GM18873 (cell line): ENCODE results near the gene LMCD1.
A peak's percentile ranks its signal among the peaks of the same experiment; 100 is the strongest.

Source experiments
- ATAC-seq: cut with Tn5 transposase; IDR thresholded peaks from one replicate; pipeline ENCODE4 v1.9.1; 2021; ENCODE audit warnings: mild to moderate bottlenecking, moderate library complexity, moderate number of reproducible peaks; ENCODE audit not compliant: unreplicated experiment, low FRiP score

LMCD1 gene

DNA sequence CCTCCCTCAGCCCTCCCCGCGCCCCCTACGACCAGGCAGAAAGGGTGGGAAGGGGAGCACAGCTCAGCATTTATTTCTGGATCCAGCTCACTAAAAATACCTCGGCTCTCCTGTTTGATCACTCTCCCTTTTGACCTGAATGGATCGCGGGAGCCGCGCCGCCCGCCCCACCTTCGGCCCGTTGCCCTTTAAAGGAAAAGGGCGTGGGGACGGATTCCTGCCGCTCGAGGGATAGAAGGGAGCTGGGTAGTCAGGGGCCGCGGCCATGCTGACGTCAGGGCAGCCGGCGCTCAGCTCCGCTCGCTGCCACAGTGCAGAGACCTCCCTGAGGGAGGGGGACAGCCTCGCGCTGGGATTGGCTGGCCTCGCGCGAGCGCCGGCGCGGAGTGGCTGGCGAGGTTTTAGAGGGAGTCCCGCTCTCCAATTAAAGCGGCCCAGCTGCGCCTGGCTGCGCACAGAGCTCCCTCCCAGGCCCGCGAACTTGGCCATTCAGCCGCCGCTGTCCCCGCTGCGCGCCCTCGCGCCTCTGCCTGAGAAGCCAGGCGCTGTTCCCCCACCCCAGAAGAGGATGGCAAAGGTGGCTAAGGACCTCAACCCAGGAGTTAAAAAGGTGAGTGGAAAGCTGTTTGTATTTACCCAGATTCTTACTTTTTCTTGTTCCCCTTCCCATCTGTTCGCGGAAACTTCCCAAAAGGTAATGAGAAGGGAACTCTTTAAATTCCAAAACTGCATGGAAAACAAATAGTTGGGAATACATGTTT lies at the start of gene LMCD1:
Gene LMCD1 (plus strand): TSS at position 453 of the 761 bp plus-strand sequence. CDS start 116 bp downstream, at position 569.
- peak; percentile 94 for ATAC-seq

DNA sequence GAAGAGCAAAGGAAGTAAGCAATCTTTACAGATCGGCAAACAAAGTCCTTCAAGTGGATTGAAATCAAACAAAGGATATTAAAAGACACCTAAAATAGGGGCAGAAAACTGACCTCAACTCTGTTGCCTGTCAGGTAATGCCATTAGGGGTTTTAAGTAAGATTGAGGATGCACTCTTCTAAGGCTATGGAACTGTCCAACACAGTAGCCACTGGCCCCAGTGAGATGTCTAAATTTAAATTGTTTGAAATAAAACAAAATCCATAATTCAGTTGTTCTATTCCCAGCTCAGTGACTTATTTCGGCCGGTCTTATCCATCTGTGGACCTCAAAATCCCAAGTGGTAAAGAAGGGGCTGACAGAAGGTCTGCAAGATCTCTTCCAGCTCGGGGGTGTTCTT lies 49.5 kb upstream of the LMCD1 start:
- ATAC-seq: no peak

DNA sequence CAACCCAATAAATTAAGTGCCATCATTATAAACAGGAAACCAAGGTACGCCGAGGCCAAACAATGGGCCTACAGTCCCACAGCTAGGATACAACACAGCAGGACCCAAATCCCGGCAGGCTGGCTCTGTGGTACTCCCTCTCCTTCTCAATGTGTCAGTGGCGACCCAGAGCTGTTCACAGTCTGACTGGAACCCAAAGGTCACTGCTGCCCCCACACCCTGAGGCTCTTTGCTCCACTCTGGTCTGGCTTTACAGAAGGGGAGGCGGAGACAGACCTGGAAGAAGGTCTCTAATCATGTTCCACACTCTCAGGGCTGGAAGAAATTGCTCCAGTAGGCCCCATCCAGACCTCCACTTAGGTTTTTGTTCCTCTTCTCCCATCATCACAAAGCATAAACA lies 48.5 kb upstream of the LMCD1 start:
- ATAC-seq: no peak

DNA sequence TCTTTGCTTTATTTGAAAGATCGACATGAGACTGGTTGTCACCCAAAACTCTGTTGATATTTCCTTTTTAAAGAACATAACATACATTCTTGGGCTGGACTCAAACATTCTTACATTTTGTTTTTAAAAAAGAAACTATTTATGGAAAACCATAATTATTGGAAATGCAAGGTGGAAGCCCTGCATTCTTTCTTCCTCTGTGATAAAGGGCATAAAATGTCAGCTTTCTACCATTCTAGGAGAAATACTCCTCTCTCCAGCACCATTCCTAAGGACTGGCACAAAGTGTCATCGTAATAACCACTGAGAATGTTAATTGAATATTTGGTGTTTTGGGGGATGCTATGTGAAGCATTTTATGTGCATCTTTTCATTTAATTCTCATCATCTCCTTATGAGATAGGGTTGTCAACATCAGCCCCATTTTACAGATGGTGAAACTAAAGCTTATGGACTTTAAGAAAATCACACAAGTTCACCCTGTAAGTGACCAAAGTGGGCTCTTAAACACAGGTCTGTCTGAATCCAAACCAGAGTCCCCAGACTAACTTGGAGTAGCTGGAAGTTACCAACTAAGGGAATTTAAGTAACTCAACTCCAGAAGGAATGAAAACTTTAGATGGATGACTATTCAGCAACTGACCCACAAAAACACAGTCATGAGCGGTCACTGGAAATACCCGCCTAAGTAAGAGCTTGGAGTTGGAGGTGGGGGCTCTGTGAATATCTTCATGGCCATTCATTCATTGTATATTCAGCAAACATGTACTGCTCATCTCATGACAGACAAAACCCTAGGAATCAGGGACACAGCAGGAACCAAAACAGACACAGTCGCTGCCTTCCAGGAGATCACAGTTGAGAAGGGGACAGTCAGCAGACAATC lies 45.9 kb upstream of the LMCD1 start:
- ATAC-seq: no peak

DNA sequence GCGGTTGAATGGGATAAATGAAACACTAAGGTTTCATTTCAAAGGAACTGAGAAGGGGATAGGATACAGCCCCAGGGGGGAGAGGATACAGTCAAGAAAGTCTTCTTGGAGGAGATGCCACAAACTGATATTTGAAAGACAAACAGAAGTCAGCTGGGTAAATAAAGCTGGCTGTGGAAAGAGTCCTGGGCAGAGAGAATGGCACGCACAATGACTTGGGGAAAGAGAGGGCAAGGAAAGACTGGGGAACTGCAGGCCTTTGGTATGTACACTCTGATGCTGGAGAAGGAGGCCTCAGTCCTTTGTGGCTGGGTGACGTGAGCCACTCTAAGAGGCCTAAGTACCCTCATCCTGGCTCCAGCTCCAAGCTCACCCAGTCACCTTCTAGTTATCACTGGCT lies 45.2 kb upstream of the LMCD1 start:
- no peak for ATAC-seq

GRCh38 chr3:8457039-8457438 lies 44.6 kb upstream of the LMCD1 start:
- ATAC-seq: no peak

GRCh38 chr3:8458238-8458661 lies 43.4 kb upstream of the LMCD1 start:
- ATAC-seq: no peak

DNA sequence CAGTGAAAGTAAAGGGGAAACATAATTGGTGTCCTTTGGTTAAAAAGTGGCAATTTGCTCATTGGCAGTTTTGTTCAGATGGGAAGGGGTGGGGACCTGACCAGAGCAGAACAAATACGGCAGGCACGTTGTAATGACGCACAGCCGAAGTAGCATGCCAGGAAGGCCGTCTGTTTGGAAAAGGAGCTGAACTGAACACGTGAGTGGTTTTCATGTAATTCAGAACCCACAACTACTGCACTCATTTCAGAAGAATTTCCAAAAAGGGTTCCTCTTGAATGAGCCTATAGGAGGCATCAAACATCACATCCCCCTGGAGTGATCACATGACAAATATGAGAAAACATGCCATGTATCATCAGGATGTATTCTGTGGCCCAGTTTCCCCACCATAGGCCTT lies 42.9 kb upstream of the LMCD1 start:
- ATAC-seq: no peak

DNA sequence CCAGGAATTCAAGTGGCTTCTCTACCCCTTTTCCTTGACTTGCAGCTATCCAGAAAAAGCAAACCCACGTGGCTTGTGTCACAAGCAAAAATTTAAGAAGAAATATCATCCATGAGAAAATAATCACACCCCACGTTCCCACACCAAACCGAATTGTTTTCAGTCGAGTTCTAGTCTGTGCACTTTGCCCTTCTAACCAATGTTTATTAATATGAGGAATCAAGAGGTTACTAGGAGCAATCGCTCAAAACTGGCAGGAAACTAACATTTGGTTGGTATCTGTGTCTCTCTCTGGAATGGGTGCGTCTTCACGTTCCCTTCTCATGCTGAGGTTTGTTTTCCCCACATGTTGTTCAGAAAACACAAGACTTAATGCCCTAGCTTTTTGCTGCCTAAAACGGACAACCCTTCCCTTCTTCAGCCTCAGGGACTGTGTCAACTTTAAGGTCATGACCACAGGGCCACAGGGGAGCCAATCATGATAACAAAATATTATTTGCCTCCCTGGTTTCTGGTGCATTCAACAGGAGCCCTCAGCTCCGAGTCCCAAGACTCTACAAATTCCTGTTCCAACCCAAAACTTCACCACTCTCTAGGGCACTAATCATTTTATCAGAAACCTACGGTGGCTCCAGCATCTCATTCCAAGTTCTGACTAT lies 41.4 kb upstream of the LMCD1 start:
- no peak for ATAC-seq

DNA sequence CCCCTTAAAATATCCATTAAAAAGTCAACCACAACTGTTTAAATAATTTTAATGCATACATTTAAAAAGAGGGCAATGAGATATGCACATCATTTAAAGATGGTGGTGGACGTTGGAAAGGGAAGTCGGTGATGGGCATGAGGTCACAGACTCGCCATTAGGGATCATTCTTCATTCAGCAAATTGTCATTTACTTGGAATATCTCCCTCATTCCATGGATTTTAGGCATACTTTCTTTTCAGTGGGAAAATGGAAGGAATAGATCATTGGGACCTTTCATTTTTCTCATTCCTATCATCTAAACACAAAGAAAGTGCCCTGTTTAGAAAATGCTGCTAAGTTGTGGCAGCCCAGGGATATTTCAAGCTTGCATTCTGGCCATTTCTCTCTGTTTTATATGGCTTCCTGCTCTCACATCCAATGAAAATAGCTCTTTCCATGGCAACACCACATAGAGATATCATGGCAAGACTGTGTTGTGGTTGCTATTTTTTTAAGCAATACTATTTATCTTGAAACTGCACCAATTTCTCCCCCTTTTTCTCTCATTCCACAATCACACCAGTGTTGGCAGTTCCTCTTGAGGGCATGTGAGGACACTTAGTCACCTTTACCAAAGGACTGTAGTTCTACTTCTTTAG lies 40.7 kb upstream of the LMCD1 start:
- no peak for ATAC-seq

DNA sequence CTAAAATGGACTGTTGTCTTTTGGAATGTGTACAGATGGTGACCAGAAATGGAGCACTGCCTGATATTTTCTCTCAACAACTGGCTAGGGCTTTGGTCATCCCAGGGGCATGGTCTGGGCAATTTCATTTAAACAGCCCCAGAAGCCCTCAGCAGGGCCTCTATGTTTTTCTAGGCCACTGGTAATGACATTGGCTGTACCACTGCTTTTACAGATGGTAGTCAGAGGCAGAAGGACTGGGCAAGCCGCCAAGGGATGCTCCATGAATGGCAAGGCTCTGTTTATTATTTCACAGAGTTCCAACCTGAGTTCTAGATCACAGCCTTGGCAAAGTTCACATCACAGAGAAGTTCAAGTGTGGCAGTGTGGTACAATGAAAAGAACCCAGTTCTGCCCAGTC lies 37.0 kb upstream of the LMCD1 start:
- no peak for ATAC-seq

DNA sequence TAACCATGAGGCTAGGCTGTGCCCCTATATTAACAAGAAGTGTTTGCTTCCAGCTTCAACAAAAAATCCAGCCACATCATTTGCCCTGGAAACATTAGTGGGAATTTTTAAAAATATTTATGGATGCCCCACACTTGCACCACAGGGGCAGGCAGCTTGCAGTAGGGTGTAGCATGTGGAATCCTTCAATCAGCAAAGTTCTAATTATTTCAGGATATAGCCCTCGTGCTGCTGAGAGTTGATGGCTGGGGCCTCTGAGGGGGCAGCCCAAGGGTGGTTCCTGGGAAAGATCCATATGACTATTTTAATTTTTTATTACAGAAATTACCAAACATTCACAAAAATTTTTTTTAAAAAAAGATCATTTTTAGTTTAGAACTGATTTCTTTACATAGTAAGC lies 35.1 kb upstream of the LMCD1 start:
- ATAC-seq: no peak

DNA sequence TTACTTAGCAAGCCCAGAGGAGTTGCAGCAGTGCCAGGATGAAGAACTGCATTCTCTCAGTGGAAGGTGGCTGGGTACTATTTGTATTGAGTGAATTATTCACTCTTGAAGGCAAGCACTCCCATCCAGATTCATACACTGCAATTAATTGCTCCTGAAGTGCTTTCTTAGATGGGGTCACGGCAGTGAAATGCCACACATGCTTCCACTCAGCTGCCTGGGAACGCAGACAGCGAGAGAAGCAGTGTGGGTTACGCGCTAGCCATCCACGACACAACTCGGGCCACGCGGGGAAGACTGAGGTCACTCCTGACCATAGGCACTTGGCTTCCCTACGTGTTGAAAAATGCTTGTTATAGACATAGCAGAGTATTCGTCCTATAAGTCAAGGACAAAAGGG lies 30.8 kb upstream of the LMCD1 start:
- ATAC-seq: no peak

DNA sequence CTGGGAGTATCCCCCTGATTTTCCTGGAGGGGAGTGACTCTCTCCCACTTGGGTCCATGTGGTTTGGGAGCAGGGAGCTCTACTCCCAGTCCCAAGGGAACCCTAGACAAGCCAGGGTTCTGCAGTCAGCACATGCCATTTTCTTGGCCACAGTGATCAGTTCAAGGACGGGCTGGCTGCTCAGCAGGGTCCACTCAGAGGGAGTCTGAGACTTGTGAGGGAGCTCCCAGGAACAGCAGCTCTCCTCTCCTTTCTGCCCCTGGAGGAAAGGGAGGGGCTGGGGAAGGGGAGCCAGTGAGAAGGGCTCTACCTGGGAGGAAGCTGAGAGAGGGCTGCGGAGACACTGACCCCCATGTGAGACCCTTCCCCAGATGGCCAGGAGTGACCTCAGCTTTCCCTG lies 29.1 kb upstream of the LMCD1 start:
- no peak for ATAC-seq

GRCh38 chr3:8473029-8473428 lies 28.6 kb upstream of the LMCD1 start:
- ATAC-seq: no peak

DNA sequence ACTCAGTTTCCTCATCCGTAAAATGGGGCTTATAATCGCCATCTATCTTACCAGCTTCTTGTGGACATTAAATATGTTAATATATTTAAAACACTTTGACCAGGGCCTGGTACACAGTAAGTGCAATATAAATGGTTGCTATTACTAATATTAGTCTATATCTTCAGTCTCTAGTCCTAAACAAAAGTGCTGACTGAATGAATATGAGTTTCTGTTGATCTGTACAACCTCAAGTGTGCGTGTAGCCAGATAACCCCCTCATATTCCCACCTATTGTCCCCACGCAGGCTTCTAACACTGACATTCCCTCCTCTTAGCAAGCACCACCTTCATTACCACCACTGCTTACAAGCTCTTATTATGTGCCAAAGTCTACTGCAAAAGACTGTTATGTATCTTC lies 27.6 kb upstream of the LMCD1 start:
- ATAC-seq: no peak

DNA sequence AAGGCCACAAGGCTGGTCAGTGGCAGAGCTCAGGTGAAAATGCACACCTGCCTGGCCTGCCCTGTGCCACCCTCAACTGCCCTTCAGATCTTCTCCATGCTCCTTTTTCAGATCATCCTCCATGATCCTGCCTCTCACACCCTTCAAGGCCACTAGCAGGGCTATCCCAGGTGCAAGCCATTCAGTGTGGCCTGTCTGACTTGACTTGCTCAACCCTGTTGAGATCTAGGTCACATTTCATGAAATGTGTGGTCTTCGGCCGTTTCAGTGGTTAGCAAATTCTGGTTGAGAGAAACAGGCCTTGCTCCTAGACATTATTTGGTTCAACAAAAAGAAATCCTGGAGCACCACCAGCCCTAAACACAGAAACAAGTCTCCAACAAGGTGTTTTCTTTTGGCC lies 26.6 kb upstream of the LMCD1 start:
- no peak for ATAC-seq

GRCh38 chr3:8480699-8481098 lies 20.9 kb upstream of the LMCD1 start:
- ATAC-seq: no peak

- no peak for ATAC-seq
Observed at GRCh38 chr3:8481380-8481779, 20.2 kb upstream of the LMCD1 start.

GRCh38 chr3:8482263-8482662 lies 19.4 kb upstream of the LMCD1 start:
- no peak for ATAC-seq
